HepG2 (cell line): Measurements from ENCODE around the gene RHOD. TPM values are rescaled to one million over a fixed set of nuclear protein-coding genes. Genes with fewer than 3 reads are reported as not detected.

Experiments
- ARID4A ChIP-seq: sonication (generic); formaldehyde crosslinking; IDR thresholded peaks from 2 replicates; pipeline ENCODE4 v1.5.0; 2020; ENCODE audit warnings: mild to moderate bottlenecking, missing genetic modification reagents, borderline replicate concordance
- EHMT2 ChIP-seq: fragments of 200-600 bp; sonication (generic); IDR thresholded peaks from 2 replicates; pipeline ENCODE4 v1.7.0; 2017; ENCODE audit warnings: antibody characterized with exemption, low read depth, low read length, borderline replicate concordance
- GATA4 ChIP-seq: sonication (generic); IDR thresholded peaks from 2 replicates; pipeline ENCODE4 v1.6.1; 2016; ENCODE audit warnings: antibody characterized with exemption, low read depth, borderline replicate concordance
- HDAC2 ChIP-seq: sonication (generic); formaldehyde crosslinking; IDR thresholded peaks from 2 replicates; pipeline ENCODE4 v1.4.0; 2020; ENCODE audit warnings: missing genetic modification reagents
- HES4 ChIP-seq: sonication (generic); formaldehyde crosslinking; IDR thresholded peaks from 2 replicates; pipeline ENCODE4 v1.9.0; 2021; ENCODE audit warnings: mild to moderate bottlenecking, missing genetic modification reagents, borderline replicate concordance
- RAD21 ChIP-seq: fragments of 450-650 bp; formaldehyde crosslinking; IDR thresholded peaks from 2 replicates; pipeline ENCODE4 v1.5.0; 2020; ENCODE audit warnings: mild to moderate bottlenecking
- SIX4 ChIP-seq: sonication (generic); formaldehyde crosslinking; IDR thresholded peaks from 2 replicates; pipeline ENCODE4 v1.4.0; 2020; ENCODE audit warnings: missing genetic modification reagents
- TERF1 ChIP-seq: sonication (generic); formaldehyde crosslinking; IDR thresholded peaks from 2 replicates; pipeline ENCODE4 v1.8.0; 2022; ENCODE audit warnings: mild to moderate bottlenecking, missing genetic modification reagents, moderate library complexity
- TSC22D2 ChIP-seq: sonication (generic); formaldehyde crosslinking; IDR thresholded peaks from 2 replicates; pipeline ENCODE4 v1.5.1; 2020; ENCODE audit warnings: missing genetic modification reagents, mild to moderate bottlenecking, borderline replicate concordance
- ZBTB7B ChIP-seq: sonication (generic); formaldehyde crosslinking; IDR thresholded peaks from 2 replicates; pipeline ENCODE4 v1.4.0; 2020; ENCODE audit warnings: missing genetic modification reagents
- ZHX2 ChIP-seq, 2 experiments: sonication (generic) in 1 of 2; formaldehyde crosslinking in 1 of 2; IDR thresholded peaks; 2 replicates each; pipeline versions ENCODE4 v1.6.1 to v1.9.0; 2014 to 2022; ENCODE audit warnings: antibody characterized with exemption in 1 of 2, borderline replicate concordance in 1 of 2, inconsistent platforms in 1 of 2, low read depth in 1 of 2, missing genetic modification reagents in 1 of 2
- ZNF234 ChIP-seq: sonication (generic); formaldehyde crosslinking; conservative IDR thresholded peaks from 2 replicates; pipeline ENCODE4 v1.5.1; 2020; ENCODE audit warnings: mild to moderate bottlenecking, missing genetic modification reagents
- ZNF569 ChIP-seq: sonication (generic); formaldehyde crosslinking; IDR thresholded peaks from 2 replicates; pipeline ENCODE4 v1.5.0; 2020; ENCODE audit warnings: mild to moderate bottlenecking, missing genetic modification reagents, moderate library complexity, borderline replicate concordance
- ZNF800 ChIP-seq: sonication (generic); formaldehyde crosslinking; IDR thresholded peaks from 2 replicates; pipeline ENCODE4 v1.4.0; 2020; ENCODE audit warnings: missing genetic modification reagents
- ZSCAN29 ChIP-seq: sonication (generic); formaldehyde crosslinking; conservative IDR thresholded peaks from 2 replicates; pipeline ENCODE4 v1.4.0; 2020; ENCODE audit warnings: mild to moderate bottlenecking, missing genetic modification reagents
- polyA plus RNA-seq, 8 experiments: library from polyadenylated mRNA; depleted of rRNA in 3 of 8; stranded (reverse) in 7 of 8; unstranded in 1 of 8; fragments of >200 nt; fragmentation: Illumina TruSeq in 4 of 8; extraction: Trizol in 4 of 8; gene quantifications; 2 replicates each; pipeline versions ENCODE4 v1.2.1 to v1.2.3, GENCODE V29; 2011 to 2016; ENCODE audit warnings: low read depth in 4 of 8, missing spikeins in 1 of 8, mixed read lengths in 1 of 8; ENCODE audit not compliant: insufficient read depth in 1 of 8
- total RNA-seq, 5 experiments: library from RNA; depleted of rRNA; stranded (reverse); fragments of >200 nt; fragmentation: Illumina TruSeq; extraction: Trizol; gene quantifications; 2 replicates each; pipeline ENCODE4 v1.2.3, GENCODE V29; 2016; ENCODE audit warnings: low read depth in 1 of 5

The RHOD gene
- total and polyA plus RNA-seq, 2 of the 13 experiments (the other 11 are each of a cell fraction or from before 2014, with no cell fraction given), result 0.27 to 0.98 TPM

- TF ChIP-seq ZNF800 (CRISPR knock-in tag) (no peak), ZNF234 (no peak), RAD21 (CRISPR knock-in tag) (no peak), ZBTB7B (CRISPR knock-in tag) (peak; percentile 55; the same call in 1 of the 2 replicates), HES4 (no peak), HDAC2 (peak; percentile 79), ZNF569 (CRISPR knock-in tag) (no peak), SIX4 (CRISPR knock-in tag) (no peak), TERF1 (CRISPR knock-in tag) (no peak), EHMT2 (no peak), GATA4 (no peak), ZHX2 (IDR thresholded peaks at IDR 0.05; ENCODE audit: low read depth) (no peak), ZHX2 (CRISPR knock-in tag; IDR thresholded peaks at IDR 0.05; ENCODE audit: borderline replicate concordance) (no peak), ZSCAN29 (CRISPR knock-in tag) (no peak), TSC22D2 (CRISPR knock-in tag) (no peak), ARID4A (CRISPR knock-in tag) (peak; percentile 33; the same call in 1 of the 2 replicates)
Observed at GRCh38 chr11:67041602-67042001, 15.0 kb upstream of the RHOD start (continued).
